Lung (tissue), 12 donors: Measurements from ENCODE around the gene KLHL29. TPM values are rescaled to one million over a fixed set of nuclear protein-coding genes. Genes with fewer than 3 reads are reported as not detected.

Source experiments
- ATAC-seq: fragments of 200-7000 bp; cut with Tn5 transposase; one replicate; pipeline ENCODE4 v1.9.1; 2020; ENCODE audit warnings: moderate number of reproducible peaks; ENCODE audit not compliant: insufficient read depth, low FRiP score
- DNase-seq, 3 donors: peaks; one replicate each; pipeline ENCODE4 v3.0.0-alpha.2; 2013 to 2017
- H3K27ac ChIP-seq, 2 donors: one replicate each; pipeline ENCODE4 v1.5.1; 2013; ENCODE audit warnings: mild to moderate bottlenecking in 2 of 2, moderate library complexity in 2 of 2, control low read depth in 1 of 2, inconsistent platforms in 1 of 2, low read depth in 1 of 2, low read length in 1 of 2
- H3K27me3 ChIP-seq, 3 donors: one replicate each; pipeline ENCODE4 v1.5.1; 2013; ENCODE audit warnings: low read length in 2 of 3; ENCODE audit not compliant: control insufficient read depth in 3 of 3, insufficient read depth in 3 of 3
- H3K36me3 ChIP-seq, 4 donors: one replicate each; pipeline ENCODE4 v1.5.1; 2013; ENCODE audit warnings: low read length in 4 of 4, mild to moderate bottlenecking in 1 of 4, moderate library complexity in 1 of 4; ENCODE audit not compliant: control insufficient read depth in 4 of 4, insufficient read depth in 4 of 4
- H3K4me1 ChIP-seq, 5 donors: one replicate each; pipeline ENCODE4 v1.5.1; 2013; ENCODE audit warnings: low read length in 5 of 5, mild to moderate bottlenecking in 2 of 5, moderate library complexity in 1 of 5; ENCODE audit not compliant: control insufficient read depth in 5 of 5, insufficient read depth in 5 of 5
- H3K4me3 ChIP-seq: one replicate; pipeline ENCODE4 v1.5.1; 2013; ENCODE audit warnings: mild to moderate bottlenecking, control low read depth, moderate library complexity
- H3K9ac ChIP-seq, 2 donors: one replicate each; pipeline ENCODE4 v1.5.1; 2013; ENCODE audit warnings: low read length in 2 of 2, control low read depth in 1 of 2; ENCODE audit not compliant: insufficient read depth in 1 of 2
- H3K9me3 ChIP-seq, 4 donors: one replicate each; pipeline ENCODE4 v1.5.1; 2013; ENCODE audit warnings: low read length in 3 of 4, mild to moderate bottlenecking in 1 of 4, moderate library complexity in 1 of 4; ENCODE audit not compliant: control insufficient read depth in 4 of 4, insufficient read depth in 3 of 4
- CTCF ChIP-seq: IDR thresholded peaks from 2 replicates; pipeline ENCODE4 v1.5.1; 2012; ENCODE audit warnings: mild to moderate bottlenecking; ENCODE audit errors: control extremely low read depth, extremely low read depth
- WGBS, 2 donors: extraction: QIAGEN DNeasy Blood & Tissue Kit; methylation state at CpG; one replicate each; pipeline ENCODE4 v1.1.7; 2013; 5-methylcytosine and 5-hydroxymethylcytosine counted together
- polyA plus RNA-seq, 2 donors: library from polyadenylated mRNA; stranded (reverse); fragments of 200-250 nt; gene quantifications; one replicate each; pipeline ENCODE4 v1.2.1, GENCODE V29; 2013
- total RNA-seq, 2 donors: library from RNA; depleted of rRNA in 1 of 2; stranded (reverse); fragments of >200 nt in 1 of 2; gene quantifications; one replicate each; pipeline ENCODE4 v1.2.1, GENCODE V29; 2014 to 2021
- donor health status: control.
- donor health status: control.
- donor health status: Bipolar disorder and iron deficiency.
- donor health status: healthy.
- donor health status: DM: yes; HTN: yes; CAD: no.

KLHL29 gene
- total and polyA plus RNA-seq, 4 donors, result 2.7 to 16.2 (median 3.5) TPM

DNA sequence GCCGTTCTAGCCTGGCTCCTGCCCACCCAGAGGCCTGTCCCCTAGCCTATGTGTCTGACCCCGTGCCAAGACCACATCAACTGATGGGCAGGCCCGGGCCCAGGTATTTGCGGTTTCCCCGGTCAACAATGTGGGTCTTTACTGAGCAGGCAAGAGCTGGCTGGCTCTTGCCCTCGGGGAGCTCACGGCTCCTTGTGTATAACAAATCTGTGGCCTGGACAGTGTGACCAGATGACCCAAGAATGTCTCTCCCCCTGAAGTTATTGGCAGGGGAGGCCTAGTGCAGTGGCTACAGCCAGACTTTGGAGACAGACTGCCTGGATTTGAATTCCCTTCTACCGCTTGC lies 179.6 kb downstream of the KLHL29 start:
- Histone ChIP-seq H3K27me3 (no peaks in the 10 kb centered on the region), H3K9ac (no peak overlapping the region), H3K9me3 (no peaks in the 10 kb centered on the region), H3K4me3 (no peak overlapping the region), H3K36me3 (no peaks in the 10 kb centered on the region), H3K27ac (peak overlapping the region in 1 of 2 donors; percentile 48), H3K4me1 (peaks cover 0 to 24% (median 13%) of the 10 kb centered on the region in 5 donors)
- ATAC-seq, result no peak
- DNase-seq, result no peak
- 82 to 86% methylated on average over 8 of the region's 8 CpGs for WGBS, 2 donors
- no peak for TF ChIP-seq CTCF

- 92 to 94% methylated on average over 9 of the region's 9 CpGs for WGBS, 2 donors
- ATAC-seq, result no peak
Observed at GRCh38 chr2:23565374-23565773, 180.4 kb downstream of the KLHL29 start.

GRCh38 chr2:23565814-23566213 lies 180.8 kb downstream of the KLHL29 start:
- H3K9me3 ChIP-seq, result no peaks in the 10 kb centered on the region
- 81 to 84% methylated on average over 6 of the region's 6 CpGs for WGBS, 2 donors
- no peaks in the 10 kb centered on the region for H3K27me3 ChIP-seq
- H3K27ac ChIP-seq, result no peak overlapping the region
- ATAC-seq (no peak), DNase-seq (no peak)
- H3K4me3 ChIP-seq, result no peak overlapping the region
- H3K4me1 ChIP-seq, result peaks cover 0 to 30% (median 13%) of the 10 kb centered on the region in 5 donors
- TF ChIP-seq CTCF, result no peak
- H3K9ac ChIP-seq, result no peak overlapping the region
- no peaks in the 10 kb centered on the region for H3K36me3 ChIP-seq

More at GRCh38 chr2:23565374-23565773, 180.4 kb downstream of the KLHL29 start:
- DNase-seq, result no peak
- Histone ChIP-seq H3K9ac (no peak overlapping the region), H3K4me3 (no peak overlapping the region), H3K9me3 (no peaks in the 10 kb centered on the region), H3K27ac (no peak overlapping the region), H3K4me1 (peaks cover 0 to 30% (median 13%) of the 10 kb centered on the region in 5 donors), H3K36me3 (no peaks in the 10 kb centered on the region), H3K27me3 (no peaks in the 10 kb centered on the region)
- TF ChIP-seq CTCF, result no peak
